Neural cell (in vitro differentiated cells): ENCODE data around the gene RALB. TPM values are rescaled to one million over a fixed set of nuclear protein-coding genes. Genes with fewer than 3 reads are reported as not detected.

Experiments
- H2AFZ ChIP-seq: fragments of 200-600, 300-800 bp; sonication (generic), shearing (Covaris generic); 2 replicates; pipeline ENCODE4 v1.6.0; 2014; ENCODE audit warnings: low read depth, mild to moderate bottlenecking, antibody characterized with exemption, low read length, moderate library complexity
- H3F3A ChIP-seq: fragments of 200-600 bp; shearing (Covaris generic); 2 replicates; pipeline ENCODE4 v1.6.1; 2016; ENCODE audit warnings: mild to moderate bottlenecking, moderate library complexity, mixed read lengths, antibody characterized with exemption, low read length; ENCODE audit not compliant: insufficient read depth, poor library complexity, severe bottlenecking
- H3K27ac ChIP-seq: fragments of 200-600, 300-800 bp; sonication (generic), shearing (Covaris generic); 2 replicates; pipeline ENCODE4 v1.5.1; 2014; ENCODE audit warnings: mild to moderate bottlenecking, low read length, moderate library complexity
- H3K27me3 ChIP-seq: fragments of 300-800, 200-600 bp; sonication (generic), shearing (Covaris generic); 2 replicates; pipeline ENCODE4 v1.6.0; 2014; ENCODE audit warnings: mild to moderate bottlenecking, low read depth, low read length, moderate library complexity; ENCODE audit not compliant: insufficient read depth
- H3K36me3 ChIP-seq: fragments of 300-800, 200-600 bp; sonication (generic), shearing (Covaris generic); 2 replicates; pipeline ENCODE4 v1.5.1; 2014; ENCODE audit warnings: mild to moderate bottlenecking, antibody characterized with exemption, low read length, moderate library complexity; ENCODE audit not compliant: insufficient read depth
- H3K4me2 ChIP-seq: fragments of 300-800, 200-600 bp; sonication (generic), shearing (Covaris generic); 2 replicates; pipeline ENCODE4 v1.6.0; 2014; ENCODE audit warnings: mild to moderate bottlenecking, low read length
- H3K4me3 ChIP-seq: fragments of 300-800, 200-600 bp; sonication (generic), shearing (Covaris generic); 2 replicates; pipeline ENCODE4 v1.5.1; 2014; ENCODE audit warnings: mild to moderate bottlenecking, low read length, moderate library complexity
- H3K79me2 ChIP-seq: fragments of 200-600 bp; shearing (Covaris generic); replicated peaks from 2 replicates; pipeline ENCODE4 v1.6.0; 2014; ENCODE audit warnings: mild to moderate bottlenecking, low read length, moderate library complexity; ENCODE audit not compliant: insufficient read depth
- H3K9ac ChIP-seq: fragments of 300-800, 200-600 bp; sonication (generic), shearing (Covaris generic); 2 replicates; pipeline ENCODE4 v1.6.1; 2016; ENCODE audit warnings: mild to moderate bottlenecking, low read length, mixed read lengths
- H3K9me2 ChIP-seq: fragments of 200-600 bp; shearing (Covaris generic); 2 replicates; pipeline ENCODE4 v1.6.1; 2016; ENCODE audit warnings: mild to moderate bottlenecking, low read length, mixed read lengths; ENCODE audit not compliant: insufficient read depth
- H3K9me3 ChIP-seq: fragments of 200-600, 300-800 bp; sonication (generic), shearing (Covaris generic); 2 replicates; pipeline ENCODE4 v1.6.1; 2016; ENCODE audit warnings: mild to moderate bottlenecking, mixed run types, low read length, moderate library complexity, mixed read lengths
- H4K20me1 ChIP-seq: fragments of 200-600 bp; shearing (Covaris generic); 2 replicates; pipeline ENCODE4 v1.6.1; 2016; ENCODE audit warnings: mild to moderate bottlenecking, mixed run types; ENCODE audit not compliant: insufficient read depth
- CTCF ChIP-seq: fragments of 450-650 bp; IDR thresholded peaks from 2 replicates; pipeline ENCODE4 v1.5.1; 2014; ENCODE audit warnings: antibody characterized with exemption, mild to moderate bottlenecking, moderate library complexity; ENCODE audit not compliant: poor library complexity, severe bottlenecking
- EP300 ChIP-seq: fragments of 450-650 bp; conservative IDR thresholded peaks from 2 replicates; pipeline ENCODE4 v1.6.1; 2014; ENCODE audit warnings: antibody characterized with exemption, mild to moderate bottlenecking, moderate library complexity; ENCODE audit not compliant: poor library complexity, severe bottlenecking
- EZH2 ChIP-seq: fragments of 200-600, 300-800 bp; shearing (Covaris generic), sonication (generic); IDR thresholded peaks from 2 replicates; pipeline ENCODE4 v1.6.1; 2014; ENCODE audit warnings: antibody characterized with exemption, low read length, borderline replicate concordance, mild to moderate bottlenecking; ENCODE audit not compliant: insufficient read depth, poor library complexity, severe bottlenecking
- MXI1 ChIP-seq: fragments of 450-650 bp; conservative IDR thresholded peaks from 2 replicates; pipeline ENCODE4 v1.6.1; 2014; ENCODE audit warnings: antibody characterized with exemption, mild to moderate bottlenecking; ENCODE audit not compliant: poor library complexity, severe bottlenecking
- POLR2AphosphoS5 ChIP-seq: IDR thresholded peaks from 2 replicates; pipeline ENCODE4 v1.6.1; 2012
- RAD21 ChIP-seq: fragments of 450-650 bp; conservative IDR thresholded peaks from 2 replicates; pipeline ENCODE4 v1.6.1; 2014; ENCODE audit warnings: antibody characterized with exemption, mild to moderate bottlenecking, moderate library complexity
- REST ChIP-seq: IDR thresholded peaks from 2 replicates; pipeline ENCODE4 v1.6.1; 2012; ENCODE audit warnings: borderline replicate concordance
- SMC3 ChIP-seq: fragments of 450-650 bp; conservative IDR thresholded peaks from 2 replicates; pipeline ENCODE4 v1.6.1; 2014; ENCODE audit warnings: antibody characterized with exemption, mild to moderate bottlenecking, moderate library complexity; ENCODE audit not compliant: poor library complexity
- TAF1 ChIP-seq: IDR thresholded peaks from 2 replicates; pipeline ENCODE4 v1.6.1; 2012; ENCODE audit warnings: low read depth
- polyA plus RNA-seq: library from polyadenylated mRNA; depleted of rRNA; stranded (reverse); fragments of >200 nt; gene quantifications from 2 replicates; pipeline ENCODE4 v1.2.3, GENCODE V29; 2014

RALB gene
- polyA plus RNA-seq, 1 donor from 2014 or later, result 50.6 TPM

- Histone ChIP-seq H3K79me2 (no peaks in the 10 kb centered on the region), H3F3A (no peaks in the 10 kb centered on the region), H2AFZ (no peak overlapping the region), H3K27me3 (no peaks in the 10 kb centered on the region), H4K20me1 (no peaks in the 10 kb centered on the region), H3K9me3 (no peaks in the 10 kb centered on the region), H3K4me3 (no peak overlapping the region), H3K27ac (no peak overlapping the region), H3K9ac (no peak overlapping the region), H3K9me2 (no peaks in the 10 kb centered on the region), H3K4me2 (no peak overlapping the region), H3K36me3 (no peaks in the 10 kb centered on the region)
- TF ChIP-seq CTCF, result no peak
- no peak for TF ChIP-seq EZH2
- TF ChIP-seq POLR2AphosphoS5, result no peak
These were observed 21.9 kb upstream of the RALB start for GRCh38 chr2:120230515-120231471.

GRCh38 chr2:120231564-120231973 is 21.1 kb upstream of the RALB start:
- H3K36me3 ChIP-seq, result no peaks in the 10 kb centered on the region
- H3F3A ChIP-seq, result no peaks in the 10 kb centered on the region
- H2AFZ ChIP-seq, result no peak overlapping the region
- no peaks in the 10 kb centered on the region for H3K27me3 ChIP-seq
- H3K4me2 ChIP-seq, result no peak overlapping the region
- H4K20me1 ChIP-seq, result no peaks in the 10 kb centered on the region
- no peaks in the 10 kb centered on the region for H3K9me3 ChIP-seq
- H3K27ac ChIP-seq, result no peak overlapping the region
- TF ChIP-seq POLR2AphosphoS5 (no peak), EP300 (no peak), REST (no peak), TAF1 (no peak), EZH2 (no peak), RAD21 (no peak), MXI1 (no peak), CTCF (no peak), SMC3 (no peak)
- H3K9ac ChIP-seq, result no peak overlapping the region
- H3K4me3 ChIP-seq, result no peak overlapping the region
- no peaks in the 10 kb centered on the region for H3K79me2 ChIP-seq
- H3K9me2 ChIP-seq, result no peaks in the 10 kb centered on the region
